HG03378 (cell line): ENCODE results near the gene ZNF316.

ENCODE experiments used
- ATAC-seq: cut with Tn5 transposase; IDR thresholded peaks from one replicate; pipeline ENCODE4 v1.9.1; 2021; ENCODE audit warnings: mild to moderate bottlenecking, moderate library complexity; ENCODE audit not compliant: unreplicated experiment

Gene ZNF316

DNA sequence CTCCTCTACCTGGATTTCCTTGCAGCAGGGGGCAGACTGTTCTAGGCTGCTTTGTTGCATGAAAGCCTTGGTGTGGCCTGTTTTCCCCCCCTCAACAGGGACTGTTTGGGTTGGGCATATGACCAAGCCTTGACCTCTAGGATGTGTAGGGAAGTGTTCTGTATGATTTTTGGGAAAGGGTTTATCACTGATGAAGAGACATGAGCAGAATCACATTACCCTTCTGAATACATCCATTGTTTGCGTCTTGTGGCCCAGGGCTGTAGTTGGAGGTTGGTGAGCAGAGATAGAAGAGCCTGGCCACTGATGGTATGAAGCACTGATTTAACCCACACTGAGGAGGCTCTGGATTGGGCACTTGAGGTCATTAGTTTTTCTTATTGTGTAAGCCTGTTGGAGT is 43.0 kb downstream of the ZNF316 start:
- ATAC-seq: no peak

DNA sequence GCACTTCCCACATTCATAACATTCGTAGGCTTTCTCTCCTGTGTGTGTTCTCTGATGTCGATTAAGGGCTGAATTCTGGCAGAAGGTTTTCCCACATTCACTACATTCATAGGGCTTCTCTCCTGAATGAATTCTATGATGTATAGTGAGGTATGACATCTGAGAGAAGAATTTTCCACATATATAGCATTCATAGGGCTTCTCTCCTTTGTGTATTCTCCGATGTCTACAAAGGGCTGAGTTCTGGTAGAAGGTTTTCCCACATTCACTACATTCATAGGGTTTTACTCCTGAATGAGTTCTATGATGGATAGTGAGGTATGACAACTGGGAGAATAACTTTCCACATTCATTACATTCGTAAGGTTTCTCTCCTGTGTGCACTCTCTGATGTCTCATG is 54.0 kb downstream of the ZNF316 start:
- ATAC-seq: no peak

DNA sequence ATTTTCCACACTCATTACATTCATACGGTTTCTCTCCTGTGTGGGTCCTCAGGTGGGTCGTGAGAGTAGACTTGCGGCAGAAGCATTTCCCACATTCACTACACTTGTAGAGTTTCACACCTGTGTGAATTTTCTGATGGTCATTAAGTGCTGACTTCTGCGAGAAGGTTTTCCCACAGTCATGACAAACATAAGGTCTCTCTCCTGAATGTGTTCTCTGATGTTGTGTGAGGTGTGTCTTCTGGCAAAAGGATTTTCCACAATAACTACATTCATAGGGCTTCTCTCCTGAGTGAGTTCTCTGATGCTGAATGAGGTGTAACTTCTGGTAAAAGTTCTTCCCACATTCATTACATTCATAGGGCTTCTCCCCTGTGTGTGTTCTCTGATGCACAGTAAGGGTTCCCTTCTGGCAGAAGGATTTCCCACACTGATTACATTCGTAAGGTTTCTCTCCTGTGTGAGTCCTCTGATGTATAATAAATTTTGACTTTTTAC is 54.5 kb downstream of the ZNF316 start:
- no peak for ATAC-seq

DNA sequence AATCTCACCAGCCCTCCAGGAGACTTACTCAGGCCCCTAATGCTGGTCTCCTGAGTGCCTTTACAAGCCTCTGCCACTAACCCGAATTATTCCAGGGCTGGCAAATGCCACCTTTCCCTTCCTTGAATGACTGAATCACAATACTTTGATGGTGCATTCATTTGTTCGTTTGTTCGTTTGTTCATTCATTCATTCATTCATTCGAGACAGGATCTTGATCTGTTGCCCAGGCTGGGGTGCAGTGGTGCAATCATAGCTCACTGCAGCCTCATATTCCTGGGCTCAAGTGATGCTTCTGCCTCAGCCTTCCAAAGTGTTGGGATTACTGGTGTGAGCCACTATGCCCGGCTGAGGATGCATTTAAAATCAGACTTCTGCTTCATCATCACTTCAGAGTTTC is 63.7 kb downstream of the ZNF316 start:
- no peak for ATAC-seq

DNA sequence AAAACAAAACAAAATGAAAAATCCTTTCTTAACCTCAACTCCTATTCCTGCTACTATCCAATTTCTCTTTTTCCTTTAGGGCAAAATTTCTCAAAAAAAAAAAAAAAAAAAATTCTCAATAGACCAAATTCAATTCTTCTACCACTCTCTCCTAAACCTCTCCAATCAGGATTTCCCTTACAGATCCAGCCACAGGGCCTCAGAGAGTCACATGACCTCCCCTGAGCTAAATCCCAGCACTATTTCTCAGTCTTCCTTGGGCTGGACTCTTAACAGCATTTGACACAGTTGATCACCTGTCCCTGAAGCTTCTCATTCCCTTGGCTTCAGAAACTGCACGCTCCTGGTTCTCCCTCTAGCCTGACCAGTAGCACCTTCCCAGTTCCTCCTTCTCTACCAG is 64.7 kb downstream of the ZNF316 start:
- no peak for ATAC-seq
